LHCN-M2 (cell line): Measurements from ENCODE around the gene SEC24C. TPM values are rescaled to one million over a fixed set of nuclear protein-coding genes. Genes with fewer than 3 reads are reported as not detected.

Source experiments
- DNase-seq: peaks from one replicate; pipeline ENCODE4 v3.0.0-alpha.2; 2012; ENCODE audit warnings: low read depth
- total RNA-seq: library from RNA; depleted of rRNA; stranded (reverse); fragments of >200 nt; gene quantifications from 2 replicates; pipeline ENCODE4 v1.2.3, GENCODE V29; 2014; rRNA removed

SEC24C gene
- total RNA-seq, 1 experiment from 2014 or later = 77.2 TPM

GRCh38 chr10:73812657-73813056 is 68.5 kb downstream of the SEC24C start:
- no peak for DNase-seq

- DNase-seq = no peak
Observed at GRCh38 chr10:73813333-73813732, 69.2 kb downstream of the SEC24C start.

GRCh38 chr10:73814276-73814895 is 70.2 kb downstream of the SEC24C start:
- DNase-seq = no peak

GRCh38 chr10:73814896-73815718 is 70.9 kb downstream of the SEC24C start:
- peak; percentile 34 for DNase-seq

GRCh38 chr10:73815719-73816030 is 71.5 kb downstream of the SEC24C start:
- no peak for DNase-seq

- no peak for DNase-seq
Observed at GRCh38 chr10:73816917-73817729, 73.0 kb downstream of the SEC24C start.

- DNase-seq = no peak
Observed at GRCh38 chr10:73817826-73818225, 73.7 kb downstream of the SEC24C start.

DNA sequence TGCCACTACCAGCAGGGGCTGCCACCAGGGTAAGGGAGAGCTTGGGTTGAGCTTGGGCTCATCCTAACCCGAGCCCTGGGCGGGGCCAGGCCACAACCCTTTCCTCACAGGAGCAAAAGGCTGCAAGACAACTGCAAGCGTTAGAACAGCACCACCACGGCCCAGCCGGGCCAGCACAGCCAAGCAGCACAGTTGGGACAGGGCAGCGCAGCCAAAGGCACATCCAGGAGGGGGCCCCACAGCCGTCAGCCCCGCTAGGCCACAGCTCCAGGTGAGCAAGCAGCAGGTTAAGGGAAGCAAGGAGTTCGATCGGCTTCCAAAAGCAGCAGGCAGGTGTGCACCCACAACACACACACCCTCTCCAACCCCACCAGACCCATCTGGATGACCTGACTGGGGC is 74.2 kb downstream of the SEC24C start:
- no peak for DNase-seq

GRCh38 chr10:73819081-73819480 is 74.9 kb downstream of the SEC24C start:
- DNase-seq = no peak

- DNase-seq = no peak
Observed at GRCh38 chr10:73819513-73820093, 75.4 kb downstream of the SEC24C start.

Other genes starting within 250 kb of the SEC24C start
- 23.3 and 35.7 TPM in 2 replicates for gene PPP3CB, start 248.3 kb upstream of the SEC24C start, total RNA-seq
- 19.2 and 43.2 TPM in 2 replicates for gene USP54, start 153.0 kb upstream of the SEC24C start, total RNA-seq
- gene MYOZ1, start 102.9 kb upstream of the SEC24C start, total RNA-seq = not detected in 2 replicates
- gene SYNPO2L, start 88.3 kb upstream of the SEC24C start, total RNA-seq = 0.32 and 0.63 TPM in 2 replicates
- gene AGAP5, start 46.3 kb upstream of the SEC24C start, total RNA-seq = 1.0 and 2.5 TPM in 2 replicates
- gene CHCHD1, start 37.7 kb downstream of the SEC24C start, total RNA-seq = 32.5 and 40.1 TPM in 2 replicates
- gene ZSWIM8, start 41.2 kb downstream of the SEC24C start, total RNA-seq = 57.6 and 85.6 TPM in 2 replicates
- 20.7 and 29.2 TPM in 2 replicates for gene NDST2, start 67.2 kb downstream of the SEC24C start, total RNA-seq
- gene CAMK2G, start 130.2 kb downstream of the SEC24C start, total RNA-seq = 16.4 and 20.8 TPM in 2 replicates
- gene PLAU, start 166.8 kb downstream of the SEC24C start, total RNA-seq = 614 and 683 TPM in 2 replicates